Stimulated activated CD4-positive, alpha-beta T cell treated with anti-CD3 and anti-CD28 coated beads, TNF-alpha, amount 100 ng/mL, for 24 hours (primary cell): ENCODE data around the gene ZSWIM1.
"Not testable (repeated sequence)": the region's sequence is repeated elsewhere in the genome, so short reads cannot be mapped to it uniquely, and the experiment has no call there.

Experiments used
- DNase-seq, 3 experiments: peaks; one replicate each; pipeline ENCODE4 v3.0.0-alpha.2; 2020; ENCODE audit warnings: low read depth in 3 of 3

The ZSWIM1 gene

GRCh38 chr20:45927071-45927878 lies 46.2 kb downstream of the ZSWIM1 start:
- no peak for DNase-seq

DNA sequence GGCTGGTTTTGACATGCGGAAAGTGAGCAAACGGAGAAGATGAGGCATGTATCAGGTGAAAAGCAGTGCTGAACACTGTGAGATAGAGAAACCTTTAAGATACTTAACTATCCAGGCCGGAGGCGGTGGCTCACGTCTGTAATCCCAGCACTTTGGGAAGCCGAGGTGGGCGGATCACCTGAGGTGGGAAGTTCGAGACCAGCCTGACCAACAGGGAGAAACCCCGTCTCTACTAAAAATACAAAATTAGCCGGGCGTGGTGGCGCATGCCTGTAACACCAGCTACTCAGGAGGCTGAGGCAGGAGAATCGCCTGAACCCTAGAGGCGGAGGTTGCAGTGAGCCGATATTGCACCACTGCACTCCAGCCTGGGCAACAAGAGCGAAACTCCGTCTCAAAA lies 50.7 kb downstream of the ZSWIM1 start:
- DNase-seq: not testable (repeated sequence)

GRCh38 chr20:45933266-45934045 lies 52.4 kb downstream of the ZSWIM1 start:
- DNase-seq: peak; percentile 35 to 63 (median 36)

DNA sequence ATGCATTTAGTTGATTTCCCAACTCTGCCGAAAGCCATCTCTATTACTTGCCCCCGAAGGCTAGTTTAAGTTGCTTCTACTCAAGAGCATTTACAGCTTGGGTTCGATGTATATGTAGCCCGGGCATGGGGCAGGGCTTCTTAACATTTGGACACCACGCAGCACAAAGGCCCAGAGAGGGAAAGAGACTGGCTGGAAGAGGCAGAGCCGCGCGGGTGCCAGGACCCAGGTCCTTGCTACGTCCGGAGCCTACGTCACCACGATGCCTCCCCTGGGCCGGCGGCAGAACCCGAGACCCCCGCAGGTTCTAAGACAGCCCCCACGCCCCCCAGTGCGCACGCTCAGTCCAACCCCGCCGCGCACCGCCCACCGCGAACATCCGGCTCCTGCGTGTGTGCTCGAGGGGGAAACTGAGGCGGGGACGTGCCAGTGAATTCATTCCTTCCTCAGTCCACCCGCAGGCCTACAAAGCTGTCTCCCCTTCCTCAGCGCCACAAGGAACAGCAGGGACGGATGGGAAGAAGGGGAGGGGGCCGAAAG lies 53.1 kb downstream of the ZSWIM1 start:
- no peak for DNase-seq
